ENCODE results near the gene GPR17.

Gene GPR17

GRCh38 chr2:127654084-127654837 lies 8.3 kb downstream of the GPR17 start:
- no peak for DNase-seq (ENCODE audit: low read depth in 2 of 2, low spot score in 1 of 2)

- DNase-seq (ENCODE audit: low read depth in 2 of 2, low spot score in 1 of 2): no peak
Measured at GRCh38 chr2:127654838-127655175, 8.9 kb downstream of the GPR17 start.

GRCh38 chr2:127655209-127656073 lies 9.5 kb downstream of the GPR17 start:
- no peak for DNase-seq (ENCODE audit: low read depth in 2 of 2, low spot score in 1 of 2)

GRCh38 chr2:127656569-127657231 lies 10.7 kb downstream of the GPR17 start:
- no peak for DNase-seq (ENCODE audit: low read depth in 2 of 2, low spot score in 1 of 2)

GRCh38 chr2:127657232-127657595 lies 11.3 kb downstream of the GPR17 start:
- no peak for DNase-seq (ENCODE audit: low read depth in 2 of 2, low spot score in 1 of 2)

GRCh38 chr2:127658146-127658545 lies 12.2 kb downstream of the GPR17 start:
- no peak for DNase-seq (ENCODE audit: low read depth in 2 of 2, low spot score in 1 of 2)

GRCh38 chr2:127658641-127659407 lies 12.9 kb downstream of the GPR17 start:
- no peak for DNase-seq (ENCODE audit: low read depth in 2 of 2, low spot score in 1 of 2)

GRCh38 chr2:127659408-127660290 lies 13.7 kb downstream of the GPR17 start:
- no peak for DNase-seq (ENCODE audit: low read depth in 2 of 2, low spot score in 1 of 2)

- no peak for DNase-seq (ENCODE audit: low read depth in 2 of 2, low spot score in 1 of 2)
Measured at GRCh38 chr2:127660291-127660578, 14.3 kb downstream of the GPR17 start.

GRCh38 chr2:127661072-127661649 lies 15.2 kb downstream of the GPR17 start:
- DNase-seq (ENCODE audit: low read depth in 2 of 2, low spot score in 1 of 2): no peak

- DNase-seq (ENCODE audit: low read depth in 2 of 2, low spot score in 1 of 2): no peak
Measured at GRCh38 chr2:127661949-127662510, 16.1 kb downstream of the GPR17 start.

- no peak for DNase-seq (ENCODE audit: low read depth in 2 of 2, low spot score in 1 of 2)
Measured at GRCh38 chr2:127662937-127663565, 17.1 kb downstream of the GPR17 start.

GRCh38 chr2:127663566-127664064 lies 17.7 kb downstream of the GPR17 start:
- DNase-seq (ENCODE audit: low read depth in 2 of 2, low spot score in 1 of 2): no peak

- DNase-seq (ENCODE audit: low read depth in 2 of 2, low spot score in 1 of 2): no peak
Measured at GRCh38 chr2:127664065-127664894, 18.3 kb downstream of the GPR17 start.

- no peak for DNase-seq (ENCODE audit: low read depth in 2 of 2, low spot score in 1 of 2)
Measured at GRCh38 chr2:127664895-127665225, 18.9 kb downstream of the GPR17 start.

GRCh38 chr2:127665267-127665893 lies 19.4 kb downstream of the GPR17 start:
- no peak for DNase-seq (ENCODE audit: low read depth in 2 of 2, low spot score in 1 of 2)

GRCh38 chr2:127669056-127669455 lies 23.1 kb downstream of the GPR17 start:
- no peak for DNase-seq (ENCODE audit: low read depth in 2 of 2, low spot score in 1 of 2)

All from stimulated activated CD8-positive, alpha-beta memory T cell treated with anti-CD3 and anti-CD28 coated beads, Interleukin-4, amount 100 ng/mL, for 4 hours (primary cell).